Type B pancreatic cell (in vitro differentiated cells): Measurements from ENCODE around the gene USE1. TPM values are rescaled to one million over a fixed set of nuclear protein-coding genes. Genes with fewer than 3 reads are reported as not detected.

ENCODE experiments used
- DNase-seq: peaks from one replicate; pipeline ENCODE4 v3.0.0; 2021; ENCODE audit warnings: mixed read lengths; ENCODE audit not compliant: unreplicated experiment; ENCODE audit errors: extremely low spot score
- H3K27ac Mint-ChIP-seq: 2 replicates; pipeline ENCODE4 v1.8.0; 2021; ENCODE audit warnings: mild to moderate bottlenecking, mixed read lengths
- H3K27me3 Mint-ChIP-seq: 2 replicates; pipeline ENCODE4 v1.8.0; 2021; ENCODE audit warnings: mixed read lengths
- H3K36me3 Mint-ChIP-seq: 2 replicates; pipeline ENCODE4 v1.8.0; 2021; ENCODE audit warnings: mixed read lengths
- H3K4me1 Mint-ChIP-seq: one replicate; pipeline ENCODE4 v1.8.0; 2021; ENCODE audit warnings: mixed read lengths; ENCODE audit not compliant: unreplicated experiment
- H3K4me3 Mint-ChIP-seq: 2 replicates; pipeline ENCODE4 v1.8.0; 2021; ENCODE audit warnings: mild to moderate bottlenecking, mixed read lengths
- H3K9me3 Mint-ChIP-seq: 2 replicates; pipeline ENCODE4 v1.8.0; 2021; ENCODE audit warnings: mixed read lengths
- total RNA-seq: library from RNA; stranded (reverse); gene quantifications from 2 replicates; pipeline ENCODE4 v1.2.1, GENCODE V29; 2021; ENCODE audit warnings: low replicate concordance
- TF ChIP-seq, protein P1 (sequence below): fragments of 200-600 bp; sonication (generic); conservative IDR thresholded peaks from 2 replicates; pipeline ENCODE4 v1.5.0; 2021; ENCODE audit warnings: antibody characterized with exemption, mild to moderate bottlenecking

USE1 gene
- total RNA-seq, 1 donor from 2014 or later, result 22.3 TPM

DNA sequence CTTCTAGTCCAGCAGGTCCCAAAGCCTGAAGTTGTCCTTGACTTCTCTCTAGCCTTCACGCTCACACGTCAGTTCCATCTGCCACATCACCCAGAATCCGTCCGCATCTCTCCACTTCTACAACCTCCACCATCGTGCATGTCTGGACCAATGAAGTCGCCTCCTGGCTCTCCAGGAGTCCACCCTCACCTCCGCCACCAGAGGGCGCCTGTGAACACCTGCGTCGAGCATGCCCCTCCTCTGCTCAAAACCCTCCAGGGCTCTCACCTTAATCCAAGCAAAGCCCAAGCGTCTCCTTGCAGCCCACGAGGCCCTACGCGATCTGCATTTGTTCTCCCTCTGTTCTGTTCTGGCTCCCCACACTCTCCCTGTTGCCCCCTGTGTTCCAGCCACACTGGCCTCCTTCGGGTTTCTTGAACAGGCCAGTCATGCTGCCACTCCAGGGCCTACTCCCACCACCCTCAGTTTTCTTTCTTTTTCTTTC lies 45.7 kb downstream of the USE1 start:
- Mint-ChIP-seq H3K4me1 (peaks cover 10% of the 10 kb centered on the region), H3K9me3 (no peaks in the 10 kb centered on the region)

DNA sequence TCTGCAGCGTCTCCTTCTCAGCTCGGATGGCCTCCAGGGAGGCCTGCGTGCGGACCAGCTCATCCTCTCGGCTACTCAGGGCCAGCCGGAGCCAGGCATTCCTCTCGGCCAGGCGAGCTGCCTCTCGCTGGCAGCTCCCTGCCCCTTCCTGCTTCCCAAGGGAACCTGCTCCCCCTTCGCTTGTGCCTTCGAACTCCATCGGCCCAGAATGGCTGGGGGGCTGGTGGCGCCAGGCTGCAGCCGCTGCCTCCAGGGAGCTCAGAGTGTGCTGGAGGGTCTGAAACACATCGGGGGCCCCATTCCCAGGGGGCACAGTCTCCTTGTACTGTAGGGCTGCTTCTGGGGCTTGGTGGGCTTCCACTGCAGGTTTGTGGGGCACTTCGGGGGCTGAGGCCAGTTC lies 47.4 kb downstream of the USE1 start:
- Mint-ChIP-seq H3K27me3 (peaks cover 6% of the 10 kb centered on the region), H3K4me3 (no peak overlapping the region), H3K36me3 (peaks cover 4% of the 10 kb centered on the region), H3K4me1 (peaks cover 17% of the 10 kb centered on the region), H3K9me3 (peaks cover 6% of the 10 kb centered on the region), H3K27ac (no peak overlapping the region)
- TF ChIP-seq, protein P1, sequence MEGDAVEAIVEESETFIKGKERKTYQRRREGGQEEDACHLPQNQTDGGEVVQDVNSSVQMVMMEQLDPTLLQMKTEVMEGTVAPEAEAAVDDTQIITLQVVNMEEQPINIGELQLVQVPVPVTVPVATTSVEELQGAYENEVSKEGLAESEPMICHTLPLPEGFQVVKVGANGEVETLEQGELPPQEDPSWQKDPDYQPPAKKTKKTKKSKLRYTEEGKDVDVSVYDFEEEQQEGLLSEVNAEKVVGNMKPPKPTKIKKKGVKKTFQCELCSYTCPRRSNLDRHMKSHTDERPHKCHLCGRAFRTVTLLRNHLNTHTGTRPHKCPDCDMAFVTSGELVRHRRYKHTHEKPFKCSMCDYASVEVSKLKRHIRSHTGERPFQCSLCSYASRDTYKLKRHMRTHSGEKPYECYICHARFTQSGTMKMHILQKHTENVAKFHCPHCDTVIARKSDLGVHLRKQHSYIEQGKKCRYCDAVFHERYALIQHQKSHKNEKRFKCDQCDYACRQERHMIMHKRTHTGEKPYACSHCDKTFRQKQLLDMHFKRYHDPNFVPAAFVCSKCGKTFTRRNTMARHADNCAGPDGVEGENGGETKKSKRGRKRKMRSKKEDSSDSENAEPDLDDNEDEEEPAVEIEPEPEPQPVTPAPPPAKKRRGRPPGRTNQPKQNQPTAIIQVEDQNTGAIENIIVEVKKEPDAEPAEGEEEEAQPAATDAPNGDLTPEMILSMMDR, result no peak
- DNase-seq, result no peak

More for the DNA sequence above, 45.7 kb downstream of the USE1 start:
- Mint-ChIP-seq H3K36me3 (no peaks in the 10 kb centered on the region), H3K4me3 (no peak overlapping the region), H3K27ac (peak overlapping the region; percentile 27), H3K27me3 (peaks cover 4% of the 10 kb centered on the region)
- peak; percentile 90 for DNase-seq
- TF ChIP-seq, protein P1, result peak; percentile 98

DNA sequence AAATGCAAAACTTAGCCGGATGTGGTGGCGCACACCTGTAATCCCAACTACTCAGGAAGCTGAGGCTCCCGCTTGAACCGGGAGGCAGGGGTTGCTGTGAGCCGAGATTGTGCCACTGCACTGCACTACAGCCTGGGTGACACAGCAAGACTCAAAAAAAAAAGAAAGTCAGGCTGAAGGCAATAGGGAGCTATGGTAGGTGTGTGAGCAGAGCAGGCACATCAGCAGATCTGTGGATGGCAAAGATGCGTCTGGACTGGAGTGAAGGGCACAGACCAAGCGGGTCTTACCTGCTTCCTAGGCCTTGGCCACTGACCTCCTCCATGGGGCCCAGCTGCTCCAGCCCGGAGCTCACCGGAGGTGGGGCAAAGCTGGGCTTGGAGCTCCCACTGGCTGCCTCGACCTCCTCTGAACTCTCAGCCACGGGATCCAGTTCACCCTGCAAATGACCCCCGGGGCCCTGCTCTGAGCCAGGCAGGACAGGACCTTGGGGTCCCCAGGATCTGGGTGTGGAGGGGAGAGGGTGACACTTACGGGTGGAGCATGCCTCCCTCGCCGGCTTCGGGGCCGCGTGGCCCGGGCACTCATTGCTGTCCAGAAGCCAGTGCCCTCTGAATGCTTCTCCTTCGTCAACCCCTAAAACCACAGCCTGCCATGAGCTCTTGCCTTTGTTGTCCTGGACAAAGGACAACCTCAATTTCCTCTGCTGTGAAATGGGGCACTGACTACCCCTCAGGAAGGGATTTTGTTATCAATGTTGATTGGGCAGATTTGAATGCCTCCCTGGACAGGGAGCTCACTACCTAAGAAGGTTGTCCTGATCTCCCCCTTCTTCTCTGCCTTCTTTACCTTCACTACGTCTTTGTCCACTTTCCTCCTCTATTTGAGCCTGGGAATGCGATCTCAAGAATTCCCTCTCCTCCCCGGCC lies 48.8 kb downstream of the USE1 start:
- TF ChIP-seq, protein P1, result no peak
- Mint-ChIP-seq H3K27ac (no peak overlapping the region), H3K27me3 (peaks cover 6% of the 10 kb centered on the region), H3K9me3 (peaks cover 6% of the 10 kb centered on the region), H3K4me1 (peaks cover 17% of the 10 kb centered on the region), H3K36me3 (peaks cover 4% of the 10 kb centered on the region), H3K4me3 (no peak overlapping the region)
- no peak for DNase-seq

DNA sequence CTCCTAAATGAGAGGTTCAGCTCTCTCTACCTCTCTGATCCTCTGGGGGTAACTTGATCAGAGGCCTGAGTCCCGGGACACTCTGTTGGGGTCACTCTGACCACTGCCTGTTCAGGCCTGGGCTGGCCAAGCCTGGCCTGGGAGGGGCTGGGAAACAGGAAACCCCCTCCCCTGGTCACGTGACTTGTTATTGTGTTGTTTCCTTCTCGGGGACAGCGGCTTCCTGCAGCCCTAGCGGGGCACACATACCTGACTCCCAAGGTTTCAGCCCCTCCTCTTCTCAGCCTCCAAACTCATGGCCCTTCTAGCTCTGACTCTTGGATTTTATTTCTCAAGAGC lies 49.5 kb downstream of the USE1 start, which contains the start of gene USHBP1:
USHBP1 (minus strand) TSS at position 105 of the 339 bp plus-strand sequence. CDS start 446 bp downstream, outside the sequence.
- TF ChIP-seq, protein P1, result no peak
- H3K4me3 Mint-ChIP-seq, result no peak within 1 kb of the TSS
- peaks cover 6% of the 10 kb centered on the region for H3K27me3 Mint-ChIP-seq
- H3K36me3 Mint-ChIP-seq, result peaks cover 4% of the 10 kb centered on the region
- H3K9me3 Mint-ChIP-seq, result peaks cover 6% of the 10 kb centered on the region
- H3K27ac Mint-ChIP-seq, result no peak within 1 kb of the TSS
- no peak for DNase-seq
- peaks cover 17% of the 10 kb centered on the region for H3K4me1 Mint-ChIP-seq

DNA sequence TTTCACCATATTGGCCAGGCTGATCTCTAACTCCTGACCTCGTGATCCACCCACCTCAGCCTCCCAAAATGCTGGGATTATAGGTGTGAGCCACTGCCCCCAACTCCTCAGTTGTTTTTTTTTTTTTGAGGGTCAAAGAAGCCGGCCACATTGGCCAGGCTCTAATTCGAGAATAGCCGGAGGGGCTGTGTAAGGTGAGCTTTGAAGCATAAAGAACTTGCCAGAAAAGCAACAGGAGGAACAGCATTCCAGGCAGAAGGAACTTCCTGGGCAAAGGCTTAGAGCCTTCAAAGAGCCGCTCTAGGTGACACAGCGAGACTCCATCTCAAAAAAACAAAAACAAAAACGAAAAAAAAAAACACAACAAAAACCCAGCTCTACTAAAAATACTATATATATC lies 50.9 kb downstream of the USE1 start:
- Mint-ChIP-seq H3K4me1 (peaks cover 12% of the 10 kb centered on the region), H3K4me3 (no peak overlapping the region), H3K27ac (peak overlapping the region; percentile 80), H3K9me3 (peaks cover 6% of the 10 kb centered on the region), H3K27me3 (peaks cover 3% of the 10 kb centered on the region), H3K36me3 (peaks cover 4% of the 10 kb centered on the region)
- TF ChIP-seq, protein P1, result no peak
- no peak for DNase-seq
